HepG2 (cell line): ENCODE measurements around the gene TBC1D30.

Source experiments
- CTCF ChIP-seq: sonication (generic); formaldehyde crosslinking; IDR thresholded peaks from 2 replicates; pipeline ENCODE4 v1.5.0; 2020; ENCODE audit warnings: mild to moderate bottlenecking, missing genetic modification reagents, moderate library complexity
- ELF1 ChIP-seq: sonication (generic); formaldehyde crosslinking; IDR thresholded peaks from 2 replicates; pipeline ENCODE4 v1.4.0; 2020; ENCODE audit warnings: missing genetic modification reagents
- NONO ChIP-seq, 2 experiments: fragments of 450-650 bp in 1 of 2; sonication (generic) in 1 of 2; formaldehyde crosslinking in 1 of 2; IDR thresholded peaks in 1 of 2; conservative IDR thresholded peaks in 1 of 2; 2 replicates each; pipeline versions ENCODE4 v1.6.1 to v1.8.0; 2017 to 2022; ENCODE audit warnings: mild to moderate bottlenecking in 1 of 2, missing genetic modification reagents in 1 of 2, moderate library complexity in 1 of 2
- NR2F6 ChIP-seq, 2 experiments: IDR thresholded peaks; 2 replicates each; pipeline ENCODE4 v1.6.1; 2016; ENCODE audit warnings: antibody characterized with exemption in 1 of 2, mild to moderate bottlenecking in 1 of 2
- SP1 ChIP-seq, 2 experiments: fragments of 450-650 bp in 1 of 2; sonication (generic) in 1 of 2; formaldehyde crosslinking in 1 of 2; IDR thresholded peaks; 2 replicates each; pipeline versions ENCODE4 v1.4.0 to v1.6.1; 2016 to 2020; ENCODE audit warnings: missing genetic modification reagents in 1 of 2
- YEATS2 ChIP-seq: sonication (generic); formaldehyde crosslinking; IDR thresholded peaks from 2 replicates; pipeline ENCODE4 v1.4.0; 2020; ENCODE audit warnings: missing genetic modification reagents, borderline replicate concordance
- YY1 ChIP-seq: IDR thresholded peaks from 2 replicates; pipeline ENCODE4 v1.6.1; 2011; ENCODE audit warnings: low read length, low read depth, moderate library complexity, mild to moderate bottlenecking; ENCODE audit not compliant: insufficient read depth, insufficient replicate concordance
- ZBTB40 ChIP-seq, 2 experiments: fragments of 450-650 bp in 1 of 2; sonication (generic) in 1 of 2; formaldehyde crosslinking in 1 of 2; IDR thresholded peaks; 2 replicates each; pipeline versions ENCODE4 v1.6.1 to v1.8.0; 2016 to 2022; ENCODE audit warnings: antibody characterized with exemption in 1 of 2, mild to moderate bottlenecking in 1 of 2, missing genetic modification reagents in 1 of 2
- ZNF235 ChIP-seq: sonication (generic); formaldehyde crosslinking; IDR thresholded peaks from 2 replicates; pipeline ENCODE4 v1.8.1; 2023; ENCODE audit warnings: mild to moderate bottlenecking, missing genetic modification reagents, borderline replicate concordance
- ZNF296 ChIP-seq: sonication (generic); formaldehyde crosslinking; conservative IDR thresholded peaks from 2 replicates; pipeline ENCODE4 v1.5.0; 2020; ENCODE audit warnings: mild to moderate bottlenecking, missing genetic modification reagents

GRCh38 chr12:64894827-64895475 lies 70.5 kb downstream of the TBC1D30 start:
- TF ChIP-seq YY1, result no peak
- TF ChIP-seq CTCF, result no peak
- no peak for TF ChIP-seq SP1 (IDR thresholded peaks at IDR 0.05)
- TF ChIP-seq SP1 (CRISPR knock-in tag; IDR thresholded peaks at IDR 0.05), result no peak
- no peak for TF ChIP-seq ZNF296
- TF ChIP-seq NR2F6 (IDR thresholded peaks at IDR 0.05), result no peak
- TF ChIP-seq NR2F6 (CRISPR knock-in tag; IDR thresholded peaks at IDR 0.05), result no peak
- TF ChIP-seq ZBTB40 (IDR thresholded peaks at IDR 0.05), result no peak
- TF ChIP-seq ZBTB40 (CRISPR knock-in tag; IDR thresholded peaks at IDR 0.05), result no peak
- no peak for TF ChIP-seq NONO (IDR thresholded peaks at IDR 0.05)
- no peak for TF ChIP-seq NONO (CRISPR knock-in tag; conservative IDR thresholded peaks at IDR 0.05)
- no peak for TF ChIP-seq ZNF235
- TF ChIP-seq YEATS2 (CRISPR knock-in tag), result no peak
- TF ChIP-seq ELF1, result no peak
